SK-N-SH treated with all-trans-retinoic acid at 6 μM for 48 hours (cell line): ENCODE results near the gene TMEM37.

Source experiments
- ATAC-seq: fragments of 200-7000 bp; cut with Tn5 transposase; 3 replicates; pipeline ENCODE4 v1.9.1; 2020; ENCODE audit warnings: mild to moderate bottlenecking, moderate library complexity
- ARNTL ChIP-seq: fragments of 450-650 bp; formaldehyde crosslinking; IDR thresholded peaks from 2 replicates; pipeline ENCODE4 v1.5.0; 2020; ENCODE audit warnings: low read depth, mild to moderate bottlenecking, moderate library complexity, borderline replicate concordance
- BACH2 ChIP-seq: fragments of 250-450 bp; sonication (Bioruptor Pico); IDR thresholded peaks from 2 replicates; pipeline ENCODE4 v1.9.0; 2021; ENCODE audit warnings: mild to moderate bottlenecking, borderline replicate concordance
- CSDC2 ChIP-seq: fragments of 250-450 bp; sonication (Bioruptor Pico); IDR thresholded peaks from 2 replicates; pipeline ENCODE4 v1.5.0; 2020; ENCODE audit warnings: mild to moderate bottlenecking, moderate library complexity
- CSRNP3 ChIP-seq: fragments of 250-450 bp; sonication (Bioruptor Pico); IDR thresholded peaks from 2 replicates; pipeline ENCODE4 v1.5.1; 2021; ENCODE audit warnings: mild to moderate bottlenecking, moderate library complexity
- ESRRG ChIP-seq: fragments of 250-450 bp; sonication (Bioruptor Pico); IDR thresholded peaks from 2 replicates; pipeline ENCODE4 v1.6.1; 2021; ENCODE audit warnings: mild to moderate bottlenecking
- GLIS3 ChIP-seq: fragments of 250-450 bp; sonication (Bioruptor Pico); IDR thresholded peaks from 2 replicates; pipeline ENCODE4 v1.5.0; 2020; ENCODE audit warnings: mild to moderate bottlenecking, moderate library complexity
- PPARA ChIP-seq: fragments of 250-450 bp; sonication (Bioruptor Pico); IDR thresholded peaks from 2 replicates; pipeline ENCODE4 v1.5.0; 2020; ENCODE audit warnings: mild to moderate bottlenecking, borderline replicate concordance
- RARB ChIP-seq: fragments of 250-450 bp; sonication (Bioruptor Pico); IDR thresholded peaks from 2 replicates; pipeline ENCODE4 v1.8.0; 2021; ENCODE audit warnings: mild to moderate bottlenecking, moderate library complexity
- SNAI2 ChIP-seq: fragments of 250-450 bp; sonication (Bioruptor Pico); IDR thresholded peaks from 2 replicates; pipeline ENCODE4 v1.5.0; 2020; ENCODE audit warnings: mild to moderate bottlenecking, moderate library complexity
- TCF4 ChIP-seq: fragments of 250-450 bp; sonication (Bioruptor Pico); IDR thresholded peaks from 2 replicates; pipeline ENCODE4 v1.8.0; 2021; ENCODE audit warnings: mild to moderate bottlenecking, moderate library complexity, borderline replicate concordance
- ZC3H10 ChIP-seq: fragments of 250-450 bp; sonication (Bioruptor Pico); IDR thresholded peaks from 2 replicates; pipeline ENCODE4 v1.5.1; 2021; ENCODE audit warnings: mild to moderate bottlenecking, moderate library complexity
- ZFP3 ChIP-seq: fragments of 250-450 bp; sonication (Bioruptor Pico); IDR thresholded peaks from 2 replicates; pipeline ENCODE4 v1.5.0; 2020; ENCODE audit warnings: mild to moderate bottlenecking, moderate library complexity
- ZFP30 ChIP-seq: fragments of 450-650 bp; formaldehyde crosslinking; IDR thresholded peaks from 2 replicates; pipeline ENCODE4 v1.5.0; 2022; ENCODE audit warnings: mild to moderate bottlenecking, moderate library complexity
- ZNF565 ChIP-seq: fragments of 450-650 bp; formaldehyde crosslinking; conservative IDR thresholded peaks from 2 replicates; pipeline ENCODE4 v1.5.0; 2020; ENCODE audit warnings: low read depth, mild to moderate bottlenecking, moderate library complexity
- ZNF70 ChIP-seq: fragments of 450-650 bp; formaldehyde crosslinking; IDR thresholded peaks from 2 replicates; pipeline ENCODE4 v1.5.0; 2020; ENCODE audit warnings: mild to moderate bottlenecking, moderate library complexity
- ZNF8 ChIP-seq: fragments of 450-650 bp; formaldehyde crosslinking; IDR thresholded peaks from 2 replicates; pipeline ENCODE4 v1.5.0; 2020; ENCODE audit warnings: mild to moderate bottlenecking, moderate library complexity
- TF ChIP-seq, protein P1 (sequence below): fragments of 250-450 bp; sonication (Bioruptor Pico); IDR thresholded peaks from 2 replicates; pipeline ENCODE4 v1.5.0; 2020; ENCODE audit warnings: mild to moderate bottlenecking, moderate library complexity
- TF ChIP-seq, protein P2 (sequence below): fragments of 250-450 bp; sonication (Bioruptor Pico); IDR thresholded peaks from 2 replicates; pipeline ENCODE4 v1.8.0; 2020; ENCODE audit warnings: mild to moderate bottlenecking, moderate library complexity, borderline replicate concordance
- TF ChIP-seq, protein P3 (sequence below): fragments of 250-450 bp; sonication (Bioruptor Pico); IDR thresholded peaks from 2 replicates; pipeline ENCODE4 v1.8.0; 2021; ENCODE audit warnings: low read depth, mild to moderate bottlenecking, moderate library complexity, borderline replicate concordance
- TF ChIP-seq, protein P4 (sequence below): fragments of 250-450 bp; sonication (Bioruptor Pico); IDR thresholded peaks from 2 replicates; pipeline ENCODE4 v1.5.1; 2020; ENCODE audit warnings: low read depth, mild to moderate bottlenecking, moderate library complexity

Gene TMEM37

GRCh38 chr2:119453972-119454593, 22.4 kb downstream of the TMEM37 start (continued):
- TF ChIP-seq, protein P1, sequence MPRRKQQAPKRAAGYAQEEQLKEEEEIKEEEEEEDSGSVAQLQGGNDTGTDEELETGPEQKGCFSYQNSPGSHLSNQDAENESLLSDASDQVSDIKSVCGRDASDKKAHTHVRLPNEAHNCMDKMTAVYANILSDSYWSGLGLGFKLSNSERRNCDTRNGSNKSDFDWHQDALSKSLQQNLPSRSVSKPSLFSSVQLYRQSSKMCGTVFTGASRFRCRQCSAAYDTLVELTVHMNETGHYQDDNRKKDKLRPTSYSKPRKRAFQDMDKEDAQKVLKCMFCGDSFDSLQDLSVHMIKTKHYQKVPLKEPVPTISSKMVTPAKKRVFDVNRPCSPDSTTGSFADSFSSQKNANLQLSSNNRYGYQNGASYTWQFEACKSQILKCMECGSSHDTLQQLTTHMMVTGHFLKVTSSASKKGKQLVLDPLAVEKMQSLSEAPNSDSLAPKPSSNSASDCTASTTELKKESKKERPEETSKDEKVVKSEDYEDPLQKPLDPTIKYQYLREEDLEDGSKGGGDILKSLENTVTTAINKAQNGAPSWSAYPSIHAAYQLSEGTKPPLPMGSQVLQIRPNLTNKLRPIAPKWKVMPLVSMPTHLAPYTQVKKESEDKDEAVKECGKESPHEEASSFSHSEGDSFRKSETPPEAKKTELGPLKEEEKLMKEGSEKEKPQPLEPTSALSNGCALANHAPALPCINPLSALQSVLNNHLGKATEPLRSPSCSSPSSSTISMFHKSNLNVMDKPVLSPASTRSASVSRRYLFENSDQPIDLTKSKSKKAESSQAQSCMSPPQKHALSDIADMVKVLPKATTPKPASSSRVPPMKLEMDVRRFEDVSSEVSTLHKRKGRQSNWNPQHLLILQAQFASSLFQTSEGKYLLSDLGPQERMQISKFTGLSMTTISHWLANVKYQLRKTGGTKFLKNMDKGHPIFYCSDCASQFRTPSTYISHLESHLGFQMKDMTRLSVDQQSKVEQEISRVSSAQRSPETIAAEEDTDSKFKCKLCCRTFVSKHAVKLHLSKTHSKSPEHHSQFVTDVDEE (CRISPR knock-in tag), result no peak
- TF ChIP-seq TCF4 (CRISPR knock-in tag), result no peak
- TF ChIP-seq, protein P2, sequence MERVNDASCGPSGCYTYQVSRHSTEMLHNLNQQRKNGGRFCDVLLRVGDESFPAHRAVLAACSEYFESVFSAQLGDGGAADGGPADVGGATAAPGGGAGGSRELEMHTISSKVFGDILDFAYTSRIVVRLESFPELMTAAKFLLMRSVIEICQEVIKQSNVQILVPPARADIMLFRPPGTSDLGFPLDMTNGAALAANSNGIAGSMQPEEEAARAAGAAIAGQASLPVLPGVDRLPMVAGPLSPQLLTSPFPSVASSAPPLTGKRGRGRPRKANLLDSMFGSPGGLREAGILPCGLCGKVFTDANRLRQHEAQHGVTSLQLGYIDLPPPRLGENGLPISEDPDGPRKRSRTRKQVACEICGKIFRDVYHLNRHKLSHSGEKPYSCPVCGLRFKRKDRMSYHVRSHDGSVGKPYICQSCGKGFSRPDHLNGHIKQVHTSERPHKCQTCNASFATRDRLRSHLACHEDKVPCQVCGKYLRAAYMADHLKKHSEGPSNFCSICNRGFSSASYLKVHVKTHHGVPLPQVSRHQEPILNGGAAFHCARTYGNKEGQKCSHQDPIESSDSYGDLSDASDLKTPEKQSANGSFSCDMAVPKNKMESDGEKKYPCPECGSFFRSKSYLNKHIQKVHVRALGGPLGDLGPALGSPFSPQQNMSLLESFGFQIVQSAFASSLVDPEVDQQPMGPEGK (CRISPR knock-in tag), result no peak
- TF ChIP-seq PPARA (CRISPR knock-in tag), result no peak
- no peak for TF ChIP-seq ESRRG (CRISPR knock-in tag)

DNA sequence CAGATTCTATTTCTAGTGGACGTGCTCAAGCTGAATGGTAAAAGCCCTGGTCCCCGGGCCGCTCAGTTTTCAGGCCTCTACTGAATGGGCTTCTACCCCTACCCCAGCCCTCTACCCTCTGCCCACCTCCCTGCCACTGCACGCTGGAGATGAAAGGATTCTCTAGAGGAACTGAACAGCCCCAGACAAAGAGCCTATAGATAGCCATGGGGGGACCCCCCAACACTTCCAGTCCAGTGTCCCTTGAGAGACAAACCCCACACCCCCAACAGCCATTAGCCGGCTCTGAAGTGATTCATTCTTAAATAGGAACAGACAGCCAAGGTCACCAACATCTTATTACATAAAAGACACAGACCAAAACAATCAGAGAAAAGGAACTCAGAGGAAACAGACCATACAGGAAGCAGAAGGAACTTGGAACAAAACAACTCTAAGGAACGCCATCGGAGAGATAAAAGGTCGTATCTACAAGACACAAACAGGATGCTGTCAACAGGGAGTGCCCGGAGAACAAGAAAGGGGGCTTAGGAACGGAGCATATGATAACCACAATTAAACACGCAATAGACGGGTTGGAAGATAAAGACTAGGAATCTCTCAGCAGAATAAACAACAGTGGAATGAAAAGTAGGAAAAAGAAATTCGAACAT, 23.5 kb downstream of the TMEM37 start:
- TF ChIP-seq, protein P3, sequence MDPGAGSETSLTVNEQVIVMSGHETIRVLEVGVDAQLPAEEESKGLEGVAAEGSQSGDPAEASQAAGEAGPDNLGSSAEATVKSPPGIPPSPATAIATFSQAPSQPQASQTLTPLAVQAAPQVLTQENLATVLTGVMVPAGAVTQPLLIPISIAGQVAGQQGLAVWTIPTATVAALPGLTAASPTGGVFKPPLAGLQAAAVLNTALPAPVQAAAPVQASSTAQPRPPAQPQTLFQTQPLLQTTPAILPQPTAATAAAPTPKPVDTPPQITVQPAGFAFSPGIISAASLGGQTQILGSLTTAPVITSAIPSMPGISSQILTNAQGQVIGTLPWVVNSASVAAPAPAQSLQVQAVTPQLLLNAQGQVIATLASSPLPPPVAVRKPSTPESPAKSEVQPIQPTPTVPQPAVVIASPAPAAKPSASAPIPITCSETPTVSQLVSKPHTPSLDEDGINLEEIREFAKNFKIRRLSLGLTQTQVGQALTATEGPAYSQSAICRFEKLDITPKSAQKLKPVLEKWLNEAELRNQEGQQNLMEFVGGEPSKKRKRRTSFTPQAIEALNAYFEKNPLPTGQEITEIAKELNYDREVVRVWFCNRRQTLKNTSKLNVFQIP (CRISPR knock-in tag), result no peak
- no peak for TF ChIP-seq CSDC2 (CRISPR knock-in tag)
- no peak for TF ChIP-seq ESRRG (CRISPR knock-in tag)
- no peak for TF ChIP-seq BACH2 (CRISPR knock-in tag)
- no peak for TF ChIP-seq PPARA (CRISPR knock-in tag)
- TF ChIP-seq, protein P4, sequence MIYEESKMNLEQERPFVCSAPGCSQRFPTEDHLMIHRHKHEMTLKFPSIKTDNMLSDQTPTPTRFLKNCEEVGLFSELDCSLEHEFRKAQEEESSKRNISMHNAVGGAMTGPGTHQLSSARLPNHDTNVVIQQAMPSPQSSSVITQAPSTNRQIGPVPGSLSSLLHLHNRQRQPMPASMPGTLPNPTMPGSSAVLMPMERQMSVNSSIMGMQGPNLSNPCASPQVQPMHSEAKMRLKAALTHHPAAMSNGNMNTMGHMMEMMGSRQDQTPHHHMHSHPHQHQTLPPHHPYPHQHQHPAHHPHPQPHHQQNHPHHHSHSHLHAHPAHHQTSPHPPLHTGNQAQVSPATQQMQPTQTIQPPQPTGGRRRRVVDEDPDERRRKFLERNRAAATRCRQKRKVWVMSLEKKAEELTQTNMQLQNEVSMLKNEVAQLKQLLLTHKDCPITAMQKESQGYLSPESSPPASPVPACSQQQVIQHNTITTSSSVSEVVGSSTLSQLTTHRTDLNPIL (CRISPR knock-in tag), result no peak
- no peak for TF ChIP-seq TCF4 (CRISPR knock-in tag)
- TF ChIP-seq ZFP3 (CRISPR knock-in tag), result no peak
- TF ChIP-seq, protein P2 (CRISPR knock-in tag), result no peak
- ATAC-seq, result no peak

DNA sequence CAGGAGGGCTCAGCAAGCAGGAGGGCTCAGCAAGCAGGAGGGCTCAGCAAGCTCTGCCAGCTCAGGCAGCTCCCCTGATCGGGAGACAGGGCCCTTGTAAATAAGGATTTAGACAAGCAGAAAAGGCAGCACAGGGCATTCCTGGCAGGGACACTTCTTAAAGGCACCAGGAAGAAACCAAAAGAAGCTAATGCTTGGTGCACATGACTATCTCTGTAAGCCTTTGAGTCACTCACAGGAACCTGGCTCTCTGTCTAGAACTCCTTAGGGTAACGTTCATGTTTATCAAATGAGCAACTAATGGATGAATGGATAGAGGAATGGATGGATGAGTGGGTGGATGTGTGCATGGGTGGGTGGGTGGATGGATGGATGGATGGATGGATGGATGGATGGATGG, 28.4 kb downstream of the TMEM37 start:
- ATAC-seq, result no peak
- no peak for TF ChIP-seq ZNF70 (CRISPR knock-in tag)
- TF ChIP-seq CSRNP3 (CRISPR knock-in tag), result no peak
- TF ChIP-seq ARNTL (CRISPR knock-in tag), result no peak
- TF ChIP-seq ZFP30 (CRISPR knock-in tag), result no peak
- no peak for TF ChIP-seq SNAI2 (CRISPR knock-in tag)
- no peak for TF ChIP-seq ZNF8 (CRISPR knock-in tag)
- no peak for TF ChIP-seq CSDC2 (CRISPR knock-in tag)
- TF ChIP-seq, protein P1 (CRISPR knock-in tag), result no peak
- TF ChIP-seq ZNF565 (CRISPR knock-in tag), result no peak
- TF ChIP-seq RARB (CRISPR knock-in tag), result no peak
- TF ChIP-seq, protein P2 (CRISPR knock-in tag), result no peak
- TF ChIP-seq ZC3H10, result no peak
- TF ChIP-seq GLIS3, result no peak
- TF ChIP-seq BACH2 (CRISPR knock-in tag), result no peak
